Trophoblast cell (in vitro differentiated cells and primary cell): ENCODE data around the gene CENPA.
A peak's percentile ranks its signal among the peaks of the same experiment; 100 is the strongest.

Source experiments
- DNase-seq, 2 donors: peaks; one replicate each; pipeline ENCODE4 v3.0.0-alpha.2; 2016
- H2AFZ ChIP-seq: 2 replicates; pipeline ENCODE4 v1.6.1; 2013; ENCODE audit warnings: low read length, moderate library complexity, mild to moderate bottlenecking; ENCODE audit not compliant: insufficient read depth, poor library complexity
- H2AK5ac ChIP-seq: 2 replicates; pipeline ENCODE4 v1.6.1; 2013; ENCODE audit warnings: mild to moderate bottlenecking, low read length
- H2BK120ac ChIP-seq: 2 replicates; pipeline ENCODE4 v1.6.1; 2013; ENCODE audit warnings: low read length, mild to moderate bottlenecking, moderate library complexity; ENCODE audit not compliant: insufficient read depth, poor library complexity
- H2BK12ac ChIP-seq: 2 replicates; pipeline ENCODE4 v1.6.1; 2013; ENCODE audit warnings: mild to moderate bottlenecking, low read length, moderate library complexity
- H2BK5ac ChIP-seq: 2 replicates; pipeline ENCODE4 v1.6.1; 2013; ENCODE audit warnings: low read length, low read depth, moderate library complexity, mild to moderate bottlenecking; ENCODE audit not compliant: poor library complexity
- H3K14ac ChIP-seq: 2 replicates; pipeline ENCODE4 v1.6.1; 2013; ENCODE audit warnings: mild to moderate bottlenecking, low read length
- H3K18ac ChIP-seq: 2 replicates; pipeline ENCODE4 v1.6.1; 2013; ENCODE audit warnings: mild to moderate bottlenecking, low read length
- H3K23ac ChIP-seq: 2 replicates; pipeline ENCODE4 v1.6.1; 2013; ENCODE audit warnings: low read length
- H3K27ac ChIP-seq: 2 replicates; pipeline ENCODE4 v1.5.1; 2013; ENCODE audit warnings: low read depth, mild to moderate bottlenecking, inconsistent platforms, low read length, moderate library complexity
- H3K27me3 ChIP-seq: 2 replicates; pipeline ENCODE4 v1.6.1; 2013; ENCODE audit warnings: inconsistent platforms, mild to moderate bottlenecking, low read length, moderate library complexity; ENCODE audit not compliant: insufficient read depth
- H3K36me3 ChIP-seq, 2 experiments: 1 replicate in 1 of 2; 2 replicates in 1 of 2; pipeline ENCODE4 v1.6.1; 2013; ENCODE audit warnings: low read length in 2 of 2, mild to moderate bottlenecking in 2 of 2, moderate library complexity in 1 of 2; ENCODE audit not compliant: insufficient read depth in 2 of 2, control insufficient read depth in 1 of 2
- H3K4ac ChIP-seq: 2 replicates; pipeline ENCODE4 v1.6.1; 2013; ENCODE audit warnings: low read depth, mild to moderate bottlenecking, low read length, moderate library complexity
- H3K4me1 ChIP-seq, 2 experiments: 1 replicate in 1 of 2; 2 replicates in 1 of 2; pipeline ENCODE4 v1.6.1; 2013; ENCODE audit warnings: low read length in 2 of 2, mild to moderate bottlenecking in 2 of 2, moderate library complexity in 1 of 2; ENCODE audit not compliant: insufficient read depth in 2 of 2, control insufficient read depth in 1 of 2
- H3K4me2 ChIP-seq: 2 replicates; pipeline ENCODE4 v1.6.1; 2013; ENCODE audit warnings: inconsistent platforms, mild to moderate bottlenecking, low read length, moderate library complexity
- H3K4me3 ChIP-seq: 2 replicates; pipeline ENCODE4 v1.5.1; 2013; ENCODE audit warnings: mild to moderate bottlenecking, low read depth, low read length, inconsistent platforms
- H3K79me1 ChIP-seq: one replicate; pipeline ENCODE4 v1.6.1; 2013; ENCODE audit warnings: low read length
- H3K79me2 ChIP-seq: 2 replicates; pipeline ENCODE4 v1.6.1; 2013; ENCODE audit warnings: low read length, mild to moderate bottlenecking; ENCODE audit not compliant: control insufficient read depth, insufficient read depth, poor library complexity
- H3K9ac ChIP-seq: 2 replicates; pipeline ENCODE4 v1.6.1; 2013; ENCODE audit warnings: mild to moderate bottlenecking, low read length
- H3K9me3 ChIP-seq: 2 replicates; pipeline ENCODE4 v1.6.1; 2013; ENCODE audit warnings: low read depth, mild to moderate bottlenecking, control low read depth, inconsistent platforms, low read length; ENCODE audit not compliant: insufficient read depth
- H4K12ac ChIP-seq: 2 replicates; pipeline ENCODE4 v1.6.1; 2013; ENCODE audit warnings: low read depth, mild to moderate bottlenecking, low read length, moderate library complexity
- H4K8ac ChIP-seq: 2 replicates; pipeline ENCODE4 v1.6.1; 2013; ENCODE audit warnings: low read depth, mild to moderate bottlenecking, low read length, moderate library complexity
- H4K91ac ChIP-seq: one replicate; pipeline ENCODE4 v1.6.1; 2013; ENCODE audit warnings: low read depth, mild to moderate bottlenecking, low read length, moderate library complexity
- WGBS: extraction: QIAGEN DNeasy Blood & Tissue Kit; methylation state at CpG from one replicate; pipeline ENCODE4 v1.1.7; 2013; ENCODE audit warnings: missing lambda C conversion rate; ENCODE audit not compliant: insufficient read length, insufficient coverage; ENCODE audit errors: extremely low coverage; 5-methylcytosine and 5-hydroxymethylcytosine counted together

Gene CENPA

GRCh38 chr2:26765475-26766200, 20.2 kb upstream of the CENPA start:
- no CpG with 5 or more reads among the region's 10 CpGs for WGBS
- no peak overlapping the region for H2AK5ac ChIP-seq

GRCh38 chr2:26767129-26767528, 18.7 kb upstream of the CENPA start:
- Histone ChIP-seq H3K14ac (no peak overlapping the region), H4K8ac (no peak overlapping the region), H3K23ac (no peak overlapping the region), H3K9me3 (no peaks in the 10 kb centered on the region), H2BK12ac (peak overlapping the region; percentile 8), H3K4me2 (no peak overlapping the region), H3K4me1 (peaks cover 24 to 26% of the 10 kb centered on the region in 2 experiments), H4K12ac (no peak overlapping the region), H3K79me1 (peaks cover 6% of the 10 kb centered on the region), H3K4me3 (no peak overlapping the region), H3K79me2 (peaks cover 10% of the 10 kb centered on the region), H2BK5ac (no peak overlapping the region), H3K27me3 (no peaks in the 10 kb centered on the region), H3K36me3 (peaks cover 0 to 4% of the 10 kb centered on the region in 2 experiments), H3K18ac (no peak overlapping the region), H2AFZ (no peak overlapping the region), H3K4ac (peak overlapping the region; percentile 30), H3K9ac (no peak overlapping the region), H4K91ac (no peak overlapping the region), H2AK5ac (no peak overlapping the region), H3K27ac (no peak overlapping the region), H2BK120ac (no peak overlapping the region)
- no CpG with 5 or more reads among the region's 5 CpGs for WGBS
- no peak for DNase-seq

More at GRCh38 chr2:26765475-26766200, 20.2 kb upstream of the CENPA start:
- Histone ChIP-seq H2BK120ac (no peak overlapping the region), H2BK5ac (no peak overlapping the region), H4K91ac (no peak overlapping the region), H3K79me2 (peaks cover 10% of the 10 kb centered on the region), H3K23ac (no peak overlapping the region), H2AFZ (no peak overlapping the region), H3K9ac (no peak overlapping the region), H3K18ac (no peak overlapping the region), H3K4me3 (peak overlapping the region; percentile 16), H3K14ac (no peak overlapping the region), H4K8ac (no peak overlapping the region), H2BK12ac (no peak overlapping the region), H4K12ac (no peak overlapping the region), H3K79me1 (peaks cover 6% of the 10 kb centered on the region), H3K4me1 (peaks cover 18 to 29% of the 10 kb centered on the region in 2 experiments), H3K4ac (peak overlapping the region; percentile 39), H3K9me3 (no peaks in the 10 kb centered on the region), H3K4me2 (peak overlapping the region; percentile 73), H3K36me3 (peaks cover 0 to 3% of the 10 kb centered on the region in 2 experiments), H3K27ac (no peak overlapping the region), H3K27me3 (no peaks in the 10 kb centered on the region)
- no peak for DNase-seq

- Histone ChIP-seq H3K18ac (no peak overlapping the region), H3K4me1 (peaks cover 24 to 29% of the 10 kb centered on the region in 2 experiments), H4K91ac (no peak overlapping the region), H3K4me2 (no peak overlapping the region), H3K9ac (no peak overlapping the region), H2BK120ac (no peak overlapping the region), H3K4ac (peak overlapping the region; percentile 16), H3K79me2 (peaks cover 10% of the 10 kb centered on the region), H2AFZ (no peak overlapping the region), H2BK5ac (no peak overlapping the region), H3K36me3 (peaks cover 0 to 4% of the 10 kb centered on the region in 2 experiments), H4K12ac (no peak overlapping the region), H4K8ac (no peak overlapping the region), H3K23ac (no peak overlapping the region), H3K4me3 (no peak overlapping the region), H3K14ac (no peak overlapping the region), H3K27me3 (no peaks in the 10 kb centered on the region), H2BK12ac (no peak overlapping the region), H2AK5ac (no peak overlapping the region), H3K9me3 (no peaks in the 10 kb centered on the region), H3K79me1 (peaks cover 6% of the 10 kb centered on the region), H3K27ac (no peak overlapping the region)
- no CpG with 5 or more reads among the region's 5 CpGs for WGBS
- DNase-seq: peak in 1 of 2 donors; percentile 49
These were observed 17.9 kb upstream of the CENPA start for GRCh38 chr2:26767894-26768487.

- H3K23ac ChIP-seq: no peak overlapping the region
- no peak overlapping the region for H4K91ac ChIP-seq
- no peak overlapping the region for H2BK120ac ChIP-seq
- H3K9me3 ChIP-seq: no peaks in the 10 kb centered on the region
- no CpG with 5 or more reads among the region's 3 CpGs for WGBS
- H3K9ac ChIP-seq: no peak overlapping the region
- no peak for DNase-seq
- H3K79me1 ChIP-seq: peaks cover 6% of the 10 kb centered on the region
- H2AK5ac ChIP-seq: no peak overlapping the region
- no peak overlapping the region for H3K4me2 ChIP-seq
- peak overlapping the region; percentile 49 for H3K18ac ChIP-seq
- no peak overlapping the region for H4K12ac ChIP-seq
- peaks cover 0 to 4% of the 10 kb centered on the region in 2 experiments for H3K36me3 ChIP-seq
- H3K27ac ChIP-seq: no peak overlapping the region
- H3K14ac ChIP-seq: no peak overlapping the region
- H2BK5ac ChIP-seq: no peak overlapping the region
- H2BK12ac ChIP-seq: no peak overlapping the region
- H2AFZ ChIP-seq: no peak overlapping the region
- no peaks in the 10 kb centered on the region for H3K27me3 ChIP-seq
- no peak overlapping the region for H3K4me3 ChIP-seq
- no peak overlapping the region for H3K4ac ChIP-seq
- no peak overlapping the region for H4K8ac ChIP-seq
- H3K79me2 ChIP-seq: peaks cover 10% of the 10 kb centered on the region
- H3K4me1 ChIP-seq: peaks cover 24 to 29% of the 10 kb centered on the region in 2 experiments
These were observed 17.1 kb upstream of the CENPA start for GRCh38 chr2:26768759-26769088.
